GM19438 (cell line): ENCODE results near the gene SNTG2.
A peak's percentile ranks its signal among the peaks of the same experiment; 100 is the strongest.

Experiments used
- ATAC-seq: cut with Tn5 transposase; IDR thresholded peaks from one replicate; pipeline ENCODE4 v1.9.1; 2021; ENCODE audit warnings: low read depth; ENCODE audit not compliant: unreplicated experiment

Gene SNTG2

GRCh38 chr2:926259-926793 is 24.3 kb upstream of the SNTG2 start:
- ATAC-seq: no peak

DNA sequence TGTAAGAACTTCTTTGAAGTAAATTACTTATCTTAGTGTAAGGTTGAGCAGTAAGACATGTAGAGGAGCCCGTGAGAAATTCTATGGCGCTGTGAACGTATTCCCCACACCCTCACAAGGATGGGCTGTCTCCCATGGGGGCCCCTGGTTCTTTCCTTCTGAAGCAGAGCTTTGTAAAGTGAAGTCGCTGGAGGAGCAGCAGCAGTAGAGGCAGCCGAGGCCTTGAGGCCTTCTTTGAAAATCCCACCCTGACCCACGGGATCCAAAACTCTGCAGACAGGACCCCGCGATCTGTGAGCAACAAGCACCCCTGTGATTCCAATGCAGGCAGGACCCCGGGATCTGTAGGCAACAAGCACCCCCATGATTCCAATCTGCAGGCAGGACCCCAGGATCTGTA is 23.8 kb upstream of the SNTG2 start:
- ATAC-seq: no peak

DNA sequence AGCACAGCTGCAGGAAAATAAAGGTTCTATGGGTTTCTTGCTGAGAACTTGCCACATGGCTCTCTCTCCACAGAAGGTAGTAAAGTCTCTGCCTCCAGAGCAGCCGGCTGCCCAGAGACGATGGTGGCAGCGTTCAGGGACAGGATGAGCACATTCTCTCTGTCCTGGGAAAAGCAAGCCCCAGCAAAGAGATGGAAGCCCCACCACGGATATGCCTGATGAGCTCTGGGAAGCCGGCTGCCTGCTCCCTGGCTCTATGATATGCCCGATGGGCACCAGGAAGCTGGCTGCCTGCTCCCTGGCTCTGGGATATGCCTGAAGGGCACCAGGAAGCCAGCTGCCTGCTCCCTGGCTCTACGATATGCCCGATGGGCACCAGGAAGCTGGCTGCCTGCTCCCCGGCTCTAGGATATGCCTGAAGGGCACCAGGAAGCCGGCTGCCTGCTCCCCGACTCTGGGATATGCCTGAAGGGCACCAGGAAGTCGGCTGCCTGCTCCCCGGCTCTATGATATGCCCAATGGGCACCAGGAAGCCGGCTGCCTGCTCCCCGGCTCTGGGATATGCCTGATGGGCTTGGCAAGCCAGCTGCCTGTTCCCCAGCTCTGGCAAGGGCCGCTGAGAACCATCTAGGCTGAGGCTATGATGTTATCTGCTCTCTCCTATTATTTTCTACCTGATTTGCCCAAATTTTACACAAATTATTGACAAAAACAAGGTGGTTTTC is 21.5 kb upstream of the SNTG2 start:
- ATAC-seq: no peak

DNA sequence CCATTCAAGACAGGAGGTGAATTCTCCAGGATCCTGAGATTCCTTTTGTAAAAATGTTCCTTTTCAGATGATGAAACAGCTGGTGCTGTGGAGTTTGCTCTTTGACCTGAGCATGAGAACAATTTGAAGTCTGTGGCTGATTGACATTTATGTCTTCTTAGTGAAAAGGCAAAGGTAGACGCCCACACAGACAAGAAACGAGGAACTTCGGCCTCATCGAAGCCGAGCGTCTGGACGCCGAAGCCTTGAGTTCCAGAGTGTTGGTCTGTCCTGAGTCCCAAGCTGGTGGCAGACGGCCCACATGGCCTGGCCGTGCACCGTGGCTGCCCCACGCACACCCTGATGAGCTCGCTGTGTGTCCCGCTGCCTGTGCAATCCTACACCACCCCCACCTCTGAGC is 20.7 kb upstream of the SNTG2 start:
- no peak for ATAC-seq

DNA sequence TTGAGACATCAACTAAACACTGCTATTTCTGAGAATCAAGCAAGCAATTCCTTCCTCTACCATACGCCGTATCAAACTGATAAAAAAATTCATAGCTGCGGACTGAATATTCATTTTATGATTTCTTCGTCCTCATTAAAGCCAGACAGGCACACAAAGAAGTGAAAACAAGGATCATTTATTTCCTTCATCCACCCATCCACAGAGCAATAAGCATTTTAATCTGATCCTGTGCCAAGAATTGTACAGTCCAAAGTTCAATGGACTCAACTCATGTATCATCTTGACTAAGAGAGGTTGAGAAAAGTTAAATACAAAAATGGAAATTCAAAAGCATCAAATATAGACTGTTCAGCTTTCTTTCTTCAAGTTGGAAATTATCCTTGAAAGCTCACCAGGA is 19.7 kb upstream of the SNTG2 start:
- ATAC-seq: no peak

- no peak for ATAC-seq
Observed at GRCh38 chr2:932320-933115, 18.1 kb upstream of the SNTG2 start.

GRCh38 chr2:933734-934295 is 16.8 kb upstream of the SNTG2 start:
- no peak for ATAC-seq

- no peak for ATAC-seq
Observed at GRCh38 chr2:937530-937929, 13.1 kb upstream of the SNTG2 start.

DNA sequence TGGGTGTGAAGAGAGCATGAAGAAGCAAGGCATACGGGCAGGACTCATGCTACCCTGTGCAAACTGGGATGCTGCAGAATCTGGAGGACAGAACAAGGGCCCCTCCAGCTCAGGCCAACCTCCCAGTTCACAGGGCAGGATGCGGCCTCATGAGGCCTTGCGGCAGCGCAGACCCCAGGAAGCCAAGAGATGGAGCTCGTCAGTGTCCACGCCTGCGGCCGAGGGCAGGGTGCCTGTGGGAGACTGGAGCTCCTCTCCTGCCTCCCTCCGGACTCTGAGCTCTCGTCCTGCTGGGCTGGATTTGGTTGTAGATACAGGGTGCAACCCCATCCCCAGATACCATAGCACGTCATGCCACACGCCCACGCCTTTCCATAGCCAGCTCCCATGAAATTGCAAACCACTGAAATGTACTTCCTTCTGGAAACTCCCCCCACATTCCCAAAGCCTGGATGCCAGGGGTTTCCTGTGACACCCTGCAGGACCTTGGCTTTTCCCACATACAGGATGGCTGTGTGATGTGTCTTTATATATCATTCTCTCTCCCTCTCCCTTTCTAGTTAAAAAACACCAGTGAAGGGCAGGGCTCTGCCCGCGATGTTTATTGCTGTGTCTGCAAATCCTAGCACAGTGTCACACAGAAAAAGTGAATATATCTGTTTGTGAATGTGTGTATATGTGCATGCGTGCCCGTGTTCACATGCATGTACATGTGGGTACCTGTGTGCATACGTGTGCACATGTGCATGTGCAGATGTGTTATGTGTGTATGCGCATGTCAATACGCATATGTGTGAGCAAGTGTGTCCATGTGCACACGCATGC is 12.3 kb upstream of the SNTG2 start:
- no peak for ATAC-seq

- no peak for ATAC-seq
Observed at GRCh38 chr2:939936-940601, 10.6 kb upstream of the SNTG2 start.

DNA sequence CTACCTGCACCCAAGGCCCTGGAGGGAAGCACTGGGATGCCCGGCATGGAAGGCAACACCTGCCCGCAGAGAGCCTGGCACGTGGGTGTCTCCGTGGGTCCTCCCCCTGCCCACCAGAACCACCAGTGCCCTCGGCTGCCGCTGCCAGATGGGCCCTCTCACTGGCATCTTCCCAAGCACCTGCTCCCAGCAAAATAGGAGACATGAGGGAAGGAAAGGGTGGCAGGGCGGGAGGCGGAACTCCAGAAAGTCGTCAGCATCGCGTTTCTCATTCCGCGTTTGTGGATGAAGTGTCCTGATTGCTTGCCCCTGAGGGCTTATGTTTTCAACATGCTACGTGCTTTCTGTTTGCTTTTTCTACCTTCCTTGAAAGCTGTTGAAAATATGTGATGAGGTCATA is 8.8 kb upstream of the SNTG2 start:
- no peak for ATAC-seq

- no peak for ATAC-seq
Observed at GRCh38 chr2:942775-943460, 7.7 kb upstream of the SNTG2 start.

DNA sequence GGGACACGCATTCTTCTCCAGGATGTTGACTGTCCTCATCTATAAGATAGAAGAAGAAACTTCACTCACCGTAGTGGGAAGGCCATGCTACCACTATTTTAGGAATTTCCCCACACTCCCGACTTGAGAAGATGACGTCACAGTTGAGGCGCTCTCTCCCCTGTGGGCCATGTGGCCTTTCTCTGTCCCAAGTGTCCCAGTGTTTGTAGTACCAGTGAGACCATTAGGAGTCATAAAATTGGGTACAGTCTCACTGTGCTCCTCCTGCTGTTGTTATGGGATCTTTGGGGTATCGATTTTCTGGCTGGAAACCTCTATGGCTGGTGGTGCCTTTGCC is 7.2 kb upstream of the SNTG2 start:
- ATAC-seq: no peak

GRCh38 chr2:943821-944220 is 6.8 kb upstream of the SNTG2 start:
- ATAC-seq: no peak

- ATAC-seq: no peak
Observed at GRCh38 chr2:944693-945092, 6.0 kb upstream of the SNTG2 start.

GRCh38 chr2:945104-945503 is 5.5 kb upstream of the SNTG2 start:
- ATAC-seq: no peak

DNA sequence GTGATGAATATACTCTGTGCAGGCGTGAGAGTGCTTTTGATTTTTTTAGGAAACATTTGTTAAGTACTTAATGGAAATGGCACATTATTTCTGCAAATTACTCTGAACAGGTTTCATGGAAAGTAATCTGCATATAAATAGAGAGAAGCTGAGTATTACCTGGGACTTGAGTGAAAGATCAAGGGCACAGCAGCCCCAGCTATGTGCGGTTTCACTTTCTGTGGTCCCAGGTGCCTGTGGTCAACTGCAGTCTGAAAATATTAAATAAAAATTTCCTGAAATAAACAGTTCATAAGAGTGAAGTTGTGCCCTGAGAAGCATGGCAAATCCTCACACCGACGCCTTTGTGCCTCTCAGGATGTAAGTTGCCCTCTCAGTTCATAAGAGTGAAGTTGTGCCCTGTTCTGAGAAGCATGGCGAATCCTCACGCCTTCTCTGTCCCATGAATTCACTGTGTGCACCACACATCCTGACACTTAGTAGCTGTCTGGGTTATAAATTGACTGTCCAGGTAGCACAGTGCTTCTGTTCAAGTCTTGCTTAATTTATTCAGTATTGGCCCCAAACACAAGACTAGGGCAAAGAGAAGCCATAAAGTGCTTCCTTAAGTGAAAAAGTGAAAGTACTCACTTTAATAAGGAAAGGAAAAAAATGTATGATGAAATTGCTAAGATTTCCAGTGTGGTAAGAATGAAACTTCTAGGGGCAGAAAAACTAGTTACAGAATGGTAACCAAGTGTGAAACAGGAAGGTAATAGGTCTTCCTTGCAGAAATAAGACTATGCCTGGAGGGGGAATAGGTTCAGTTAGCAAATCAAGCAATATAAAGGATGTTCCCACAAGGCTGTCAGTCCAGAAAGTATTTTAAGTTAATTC is 4.3 kb upstream of the SNTG2 start:
- peak; percentile 54 for ATAC-seq

DNA sequence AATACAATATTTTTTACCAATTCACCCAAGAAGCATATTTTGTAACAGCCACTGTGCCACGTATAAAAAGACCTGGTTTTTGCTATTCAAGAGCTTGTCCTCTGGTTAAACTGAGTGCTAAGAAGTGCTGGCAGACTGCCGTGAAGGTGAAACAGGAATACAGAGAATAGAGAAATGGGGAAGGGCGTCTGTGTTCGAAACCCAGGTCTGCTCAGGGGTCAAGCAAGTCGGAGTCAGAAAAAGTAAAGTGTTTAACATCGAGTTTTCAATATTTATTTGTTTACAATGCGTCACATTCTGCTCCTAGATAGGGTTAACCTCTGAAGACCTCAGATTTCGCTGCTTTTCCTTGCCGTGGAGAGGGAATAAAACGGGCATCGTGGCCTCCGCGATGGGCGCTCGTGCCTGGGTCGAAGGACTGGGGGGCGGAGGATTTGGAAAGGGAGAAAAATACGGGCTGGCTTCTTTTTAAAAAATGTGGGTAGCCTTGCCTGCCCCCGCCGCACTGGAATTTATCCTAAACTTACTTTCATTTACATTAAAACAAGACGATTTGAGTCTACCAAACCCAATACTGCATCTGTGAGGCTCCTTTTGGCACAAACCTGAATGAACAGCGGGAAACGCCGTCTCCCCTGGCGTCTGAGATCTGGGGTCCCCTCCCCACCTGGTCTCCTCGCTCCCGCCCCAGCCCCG is 1.1 kb upstream of the SNTG2 start:
- ATAC-seq: no peak
